Liver (tissue), 9 donors: ENCODE measurements around the gene RAD51B. TPM values are rescaled to one million over a fixed set of nuclear protein-coding genes. Genes with fewer than 3 reads are reported as not detected.

Experiments
- DNase-seq: peaks from one replicate; pipeline ENCODE4 v3.0.0-alpha.2; 2017; ENCODE audit warnings: low spot score
- H3K27ac ChIP-seq, 2 donors: one replicate each; pipeline ENCODE4 v1.7.0; 2013; ENCODE audit warnings: inconsistent platforms in 2 of 2, low read length in 2 of 2, control low read depth in 1 of 2, low read depth in 1 of 2, mild to moderate bottlenecking in 1 of 2
- H3K27me3 ChIP-seq, 4 donors: one replicate each; pipeline versions ENCODE4 v1.6.1 to v1.7.0; 2013; ENCODE audit warnings: low read length in 3 of 4, inconsistent platforms in 1 of 4, mild to moderate bottlenecking in 1 of 4, moderate library complexity in 1 of 4; ENCODE audit not compliant: control insufficient read depth in 4 of 4, insufficient read depth in 4 of 4
- H3K36me3 ChIP-seq, 4 donors: one replicate each; pipeline versions ENCODE4 v1.6.1 to v1.7.0; 2013; ENCODE audit warnings: low read length in 3 of 4, mild to moderate bottlenecking in 3 of 4, low read depth in 1 of 4, moderate library complexity in 1 of 4; ENCODE audit not compliant: control insufficient read depth in 4 of 4, insufficient read depth in 3 of 4
- H3K4me1 ChIP-seq, 4 donors: one replicate each; pipeline versions ENCODE4 v1.6.1 to v1.7.0; 2013; ENCODE audit warnings: low read length in 3 of 4, mild to moderate bottlenecking in 3 of 4, moderate library complexity in 1 of 4; ENCODE audit not compliant: control insufficient read depth in 4 of 4, insufficient read depth in 4 of 4
- H3K4me3 ChIP-seq, 3 donors: one replicate each; pipeline versions ENCODE4 v1.6.1 to v1.7.0; 2013; ENCODE audit warnings: low read length in 3 of 3, control low read depth in 1 of 3, low read depth in 1 of 3, mild to moderate bottlenecking in 1 of 3
- H3K9ac ChIP-seq, 2 donors: one replicate each; pipeline ENCODE4 v1.7.0; 2013; ENCODE audit warnings: low read length in 2 of 2, mild to moderate bottlenecking in 2 of 2, moderate library complexity in 2 of 2, control low read depth in 1 of 2, low read depth in 1 of 2
- H3K9me3 ChIP-seq, 4 donors: one replicate each; pipeline versions ENCODE4 v1.6.1 to v1.7.0; 2013; ENCODE audit warnings: low read length in 3 of 4; ENCODE audit not compliant: control insufficient read depth in 4 of 4
- FOXA1 ChIP-seq: IDR thresholded peaks from 2 replicates; pipeline ENCODE4 v1.6.1; 2016; ENCODE audit warnings: antibody characterized with exemption
- FOXA2 ChIP-seq: IDR thresholded peaks from 2 replicates; pipeline ENCODE4 v1.6.1; 2016; ENCODE audit warnings: antibody characterized with exemption
- GABPA ChIP-seq, 2 donors: IDR thresholded peaks in 1 of 2; conservative IDR thresholded peaks in 1 of 2; 2 replicates each; pipeline ENCODE4 v1.6.1; 2016; ENCODE audit warnings: antibody characterized with exemption in 2 of 2, mild to moderate bottlenecking in 1 of 2, moderate library complexity in 1 of 2
- HNF4A ChIP-seq, 2 donors: conservative IDR thresholded peaks; 2 replicates each; pipeline ENCODE4 v1.6.1; 2016; ENCODE audit warnings: antibody characterized with exemption in 2 of 2, mild to moderate bottlenecking in 2 of 2
- HNF4G ChIP-seq: IDR thresholded peaks from 2 replicates; pipeline ENCODE4 v1.6.1; 2016; ENCODE audit warnings: antibody characterized with exemption
- JUND ChIP-seq, 2 donors: IDR thresholded peaks; 2 replicates each; pipeline ENCODE4 v1.6.1; 2016; ENCODE audit warnings: antibody characterized with exemption in 2 of 2
- NR2F2 ChIP-seq: IDR thresholded peaks from 2 replicates; pipeline ENCODE4 v1.6.1; 2016; ENCODE audit warnings: antibody characterized with exemption
- RAD21 ChIP-seq, 2 donors: IDR thresholded peaks; 2 replicates each; pipeline ENCODE4 v1.6.1; 2016; ENCODE audit warnings: antibody characterized with exemption in 2 of 2, mild to moderate bottlenecking in 2 of 2
- RXRA ChIP-seq, 2 donors: IDR thresholded peaks; 2 replicates each; pipeline ENCODE4 v1.6.1; 2017 to 2018; ENCODE audit warnings: antibody characterized with exemption in 2 of 2, mild to moderate bottlenecking in 1 of 2
- SP1 ChIP-seq: IDR thresholded peaks from 2 replicates; pipeline ENCODE4 v1.6.1; 2018; ENCODE audit warnings: antibody characterized with exemption, mild to moderate bottlenecking
- TAF1 ChIP-seq: conservative IDR thresholded peaks from 2 replicates; pipeline ENCODE4 v1.6.1; 2016; ENCODE audit warnings: antibody characterized with exemption, mild to moderate bottlenecking
- WGBS: extraction: QIAGEN DNeasy Blood & Tissue Kit; methylation state at CpG from one replicate; pipeline ENCODE4 v1.1.7; 2013; 5-methylcytosine and 5-hydroxymethylcytosine counted together
- polyA plus RNA-seq, 2 donors: library from polyadenylated mRNA; stranded (reverse) in 1 of 2; unstranded in 1 of 2; fragments of 200-250 nt in 1 of 2; fragments of >200 nt in 1 of 2; fragmentation: Nextera tagmentation in 1 of 2; extraction: Ambion mirVana in 1 of 2; gene quantifications; one replicate each; pipeline versions ENCODE4 v1.2.1 to v1.2.3, GENCODE V29; 2013 to 2015
- total RNA-seq, 2 donors: library from RNA; depleted of rRNA; stranded (reverse); fragments of >200 nt; gene quantifications; one replicate each; pipeline ENCODE4 v1.2.3, GENCODE V29; 2014
- TF ChIP-seq, protein P1 (sequence below): IDR thresholded peaks from 2 replicates; pipeline ENCODE4 v1.6.1; 2016; ENCODE audit warnings: antibody characterized with exemption
- TF ChIP-seq, protein P2 (sequence below): IDR thresholded peaks from 2 replicates; pipeline ENCODE4 v1.6.1; 2016; ENCODE audit warnings: antibody characterized with exemption
- TF ChIP-seq, protein P3 (sequence below): fragments of 150-350 bp; IDR thresholded peaks from 2 replicates; pipeline ENCODE4 v1.5.1; 2017; ENCODE audit warnings: improper control_type of control experiment, low read depth, low read length; ENCODE audit not compliant: missing input control
- TF ChIP-seq, protein P4 (sequence below): IDR thresholded peaks from 2 replicates; pipeline ENCODE4 v1.6.1; 2016; ENCODE audit warnings: antibody characterized with exemption
- donor health status: healthy.
- donor health status: healthy.
- donor health status: healthy.
- donor health status: healthy.
- donor health status: healthy.

The RAD51B gene
- total and polyA plus RNA-seq, 4 donors, result 0.81 to 12.9 (median 2.4) TPM

DNA sequence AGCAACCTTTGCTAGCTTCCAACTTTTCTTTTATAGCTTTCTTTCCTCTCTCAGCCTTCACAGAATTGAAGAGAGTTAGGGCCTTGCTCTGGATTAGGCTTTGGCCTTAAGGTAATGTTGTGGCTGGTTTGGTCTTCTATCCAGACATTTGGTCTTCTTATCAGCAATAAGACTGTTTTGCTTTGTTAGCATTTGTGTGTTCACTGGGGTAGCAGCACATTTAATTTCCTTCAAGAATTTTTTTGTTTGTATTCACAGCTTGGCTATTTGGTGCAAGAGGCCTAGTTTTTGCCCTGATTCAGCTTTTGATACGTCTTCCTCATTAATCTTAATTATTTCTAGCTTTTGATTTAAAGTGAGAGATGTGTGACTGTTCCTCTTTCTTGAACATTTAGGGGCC is 130.8 kb downstream of the RAD51B start:
- Histone ChIP-seq H3K27ac (no peak overlapping the region), H3K27me3 (no peaks in the 10 kb centered on the region), H3K9ac (no peak overlapping the region), H3K9me3 (peaks cover 0 to 3% (median 0%) of the 10 kb centered on the region in 4 donors), H3K4me1 (no peaks in the 10 kb centered on the region), H3K36me3 (no peaks in the 10 kb centered on the region), H3K4me3 (no peak overlapping the region)
- TF ChIP-seq RXRA (IDR thresholded peaks at IDR 0.05), result no peak
- TF ChIP-seq HNF4G, result no peak
- TF ChIP-seq, protein P1, sequence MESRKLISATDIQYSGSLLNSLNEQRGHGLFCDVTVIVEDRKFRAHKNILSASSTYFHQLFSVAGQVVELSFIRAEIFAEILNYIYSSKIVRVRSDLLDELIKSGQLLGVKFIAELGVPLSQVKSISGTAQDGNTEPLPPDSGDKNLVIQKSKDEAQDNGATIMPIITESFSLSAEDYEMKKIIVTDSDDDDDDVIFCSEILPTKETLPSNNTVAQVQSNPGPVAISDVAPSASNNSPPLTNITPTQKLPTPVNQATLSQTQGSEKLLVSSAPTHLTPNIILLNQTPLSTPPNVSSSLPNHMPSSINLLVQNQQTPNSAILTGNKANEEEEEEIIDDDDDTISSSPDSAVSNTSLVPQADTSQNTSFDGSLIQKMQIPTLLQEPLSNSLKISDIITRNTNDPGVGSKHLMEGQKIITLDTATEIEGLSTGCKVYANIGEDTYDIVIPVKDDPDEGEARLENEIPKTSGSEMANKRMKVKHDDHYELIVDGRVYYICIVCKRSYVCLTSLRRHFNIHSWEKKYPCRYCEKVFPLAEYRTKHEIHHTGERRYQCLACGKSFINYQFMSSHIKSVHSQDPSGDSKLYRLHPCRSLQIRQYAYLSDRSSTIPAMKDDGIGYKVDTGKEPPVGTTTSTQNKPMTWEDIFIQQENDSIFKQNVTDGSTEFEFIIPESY, result no peak
- no peak for TF ChIP-seq FOXA2
- no peak for TF ChIP-seq RAD21 (IDR thresholded peaks at IDR 0.05)
- TF ChIP-seq SP1, result no peak
- TF ChIP-seq, protein P2, sequence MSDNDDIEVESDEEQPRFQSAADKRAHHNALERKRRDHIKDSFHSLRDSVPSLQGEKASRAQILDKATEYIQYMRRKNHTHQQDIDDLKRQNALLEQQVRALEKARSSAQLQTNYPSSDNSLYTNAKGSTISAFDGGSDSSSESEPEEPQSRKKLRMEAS, result no peak
- TF ChIP-seq, protein P3, sequence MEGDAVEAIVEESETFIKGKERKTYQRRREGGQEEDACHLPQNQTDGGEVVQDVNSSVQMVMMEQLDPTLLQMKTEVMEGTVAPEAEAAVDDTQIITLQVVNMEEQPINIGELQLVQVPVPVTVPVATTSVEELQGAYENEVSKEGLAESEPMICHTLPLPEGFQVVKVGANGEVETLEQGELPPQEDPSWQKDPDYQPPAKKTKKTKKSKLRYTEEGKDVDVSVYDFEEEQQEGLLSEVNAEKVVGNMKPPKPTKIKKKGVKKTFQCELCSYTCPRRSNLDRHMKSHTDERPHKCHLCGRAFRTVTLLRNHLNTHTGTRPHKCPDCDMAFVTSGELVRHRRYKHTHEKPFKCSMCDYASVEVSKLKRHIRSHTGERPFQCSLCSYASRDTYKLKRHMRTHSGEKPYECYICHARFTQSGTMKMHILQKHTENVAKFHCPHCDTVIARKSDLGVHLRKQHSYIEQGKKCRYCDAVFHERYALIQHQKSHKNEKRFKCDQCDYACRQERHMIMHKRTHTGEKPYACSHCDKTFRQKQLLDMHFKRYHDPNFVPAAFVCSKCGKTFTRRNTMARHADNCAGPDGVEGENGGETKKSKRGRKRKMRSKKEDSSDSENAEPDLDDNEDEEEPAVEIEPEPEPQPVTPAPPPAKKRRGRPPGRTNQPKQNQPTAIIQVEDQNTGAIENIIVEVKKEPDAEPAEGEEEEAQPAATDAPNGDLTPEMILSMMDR, result no peak
- no peak for TF ChIP-seq HNF4A (conservative IDR thresholded peaks at IDR 0.05)
- no peak for TF ChIP-seq FOXA1
- 99% methylated on average over 1 of the region's 1 CpG for whole genome bisulfite sequencing
- no peak for DNase-seq

DNA sequence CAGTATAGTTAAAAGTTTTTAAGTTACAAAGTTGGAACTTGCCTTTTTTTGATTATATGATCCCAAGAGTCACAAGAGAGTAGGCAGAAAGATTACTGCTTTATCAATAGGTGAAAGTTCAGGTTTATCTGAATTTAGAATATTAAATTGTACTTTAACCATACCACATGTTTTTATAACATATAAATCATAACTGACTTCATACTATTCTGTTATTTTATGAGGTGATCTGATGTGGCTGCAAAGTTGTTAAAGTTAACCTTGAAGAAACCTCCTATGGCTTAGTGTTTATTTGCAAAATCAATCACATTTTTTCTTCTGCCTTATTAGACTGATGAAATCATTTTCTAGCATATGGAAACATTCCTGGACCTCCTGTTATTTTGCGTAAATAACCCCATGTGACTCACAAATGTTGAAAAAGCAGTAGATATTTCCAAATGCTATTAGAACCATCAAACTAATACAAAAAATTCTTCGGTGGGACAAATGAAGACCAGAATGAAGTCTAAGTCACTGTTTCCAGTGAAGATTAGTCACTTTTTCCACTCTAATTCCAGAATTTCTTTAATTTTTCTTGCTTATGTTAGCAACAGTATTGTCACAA is 132.1 kb downstream of the RAD51B start:
- H3K27ac ChIP-seq, result no peak overlapping the region

More for the DNA sequence above, 132.1 kb downstream of the RAD51B start:
- no peak for TF ChIP-seq HNF4G
- TF ChIP-seq, protein P1, result no peak
- TF ChIP-seq NR2F2, result no peak
- TF ChIP-seq, protein P4, sequence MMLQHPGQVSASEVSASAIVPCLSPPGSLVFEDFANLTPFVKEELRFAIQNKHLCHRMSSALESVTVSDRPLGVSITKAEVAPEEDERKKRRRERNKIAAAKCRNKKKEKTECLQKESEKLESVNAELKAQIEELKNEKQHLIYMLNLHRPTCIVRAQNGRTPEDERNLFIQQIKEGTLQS, result no peak
- TF ChIP-seq, protein P3, result no peak
- TF ChIP-seq TAF1, result no peak
- no peak for TF ChIP-seq RXRA (IDR thresholded peaks at IDR 0.05)
- no peak for TF ChIP-seq GABPA (IDR thresholded peaks at IDR 0.05 in 1 of 2, conservative IDR thresholded peaks at IDR 0.05 in 1 of 2)
- TF ChIP-seq HNF4A (conservative IDR thresholded peaks at IDR 0.05), result no peak
- TF ChIP-seq, protein P2, result no peak
- TF ChIP-seq FOXA2, result no peak
- TF ChIP-seq JUND (IDR thresholded peaks at IDR 0.05), result no peak
- H3K27me3 ChIP-seq, result no peaks in the 10 kb centered on the region
- H3K9ac ChIP-seq, result no peak overlapping the region
- DNase-seq, result no peak
- no peaks in the 10 kb centered on the region for H3K36me3 ChIP-seq
- H3K4me1 ChIP-seq, result no peaks in the 10 kb centered on the region
- H3K4me3 ChIP-seq, result no peak overlapping the region
- WGBS, result 94% methylated on average over 2 of the region's 2 CpGs
- peaks cover 0 to 3% (median 0%) of the 10 kb centered on the region in 4 donors for H3K9me3 ChIP-seq
